GM12873 (cell line): ENCODE data around the gene TIPARP.

Source experiments
- TF ChIP-seq, protein P1 (sequence below): IDR thresholded peaks from 2 replicates; pipeline ENCODE4 v1.5.1; 2012; ENCODE audit warnings: low read depth, mild to moderate bottlenecking, moderate library complexity, low read length, control low read depth; ENCODE audit not compliant: insufficient read depth; ENCODE audit errors: missing control alignments

Gene TIPARP

DNA sequence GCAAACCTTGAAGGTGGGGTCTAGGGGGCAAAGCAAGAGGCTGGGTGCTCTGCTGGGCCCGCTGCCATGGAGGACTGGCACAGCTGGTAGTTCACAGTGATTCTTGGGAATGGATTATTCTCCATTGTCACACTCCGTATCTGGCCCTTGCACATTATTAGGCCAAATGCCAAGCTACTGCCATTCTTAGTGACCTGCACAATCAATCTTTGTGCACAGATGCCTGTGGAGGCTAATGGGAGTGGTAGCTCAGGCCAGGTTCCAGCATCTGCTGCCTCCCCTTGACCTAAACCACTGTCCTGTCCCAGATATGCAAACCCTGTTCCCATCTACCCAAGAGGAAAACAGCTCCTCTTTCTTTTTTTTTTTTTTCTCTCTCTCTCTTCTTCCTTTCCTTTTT is 67.5 kb downstream of the TIPARP start:
- TF ChIP-seq, protein P1, sequence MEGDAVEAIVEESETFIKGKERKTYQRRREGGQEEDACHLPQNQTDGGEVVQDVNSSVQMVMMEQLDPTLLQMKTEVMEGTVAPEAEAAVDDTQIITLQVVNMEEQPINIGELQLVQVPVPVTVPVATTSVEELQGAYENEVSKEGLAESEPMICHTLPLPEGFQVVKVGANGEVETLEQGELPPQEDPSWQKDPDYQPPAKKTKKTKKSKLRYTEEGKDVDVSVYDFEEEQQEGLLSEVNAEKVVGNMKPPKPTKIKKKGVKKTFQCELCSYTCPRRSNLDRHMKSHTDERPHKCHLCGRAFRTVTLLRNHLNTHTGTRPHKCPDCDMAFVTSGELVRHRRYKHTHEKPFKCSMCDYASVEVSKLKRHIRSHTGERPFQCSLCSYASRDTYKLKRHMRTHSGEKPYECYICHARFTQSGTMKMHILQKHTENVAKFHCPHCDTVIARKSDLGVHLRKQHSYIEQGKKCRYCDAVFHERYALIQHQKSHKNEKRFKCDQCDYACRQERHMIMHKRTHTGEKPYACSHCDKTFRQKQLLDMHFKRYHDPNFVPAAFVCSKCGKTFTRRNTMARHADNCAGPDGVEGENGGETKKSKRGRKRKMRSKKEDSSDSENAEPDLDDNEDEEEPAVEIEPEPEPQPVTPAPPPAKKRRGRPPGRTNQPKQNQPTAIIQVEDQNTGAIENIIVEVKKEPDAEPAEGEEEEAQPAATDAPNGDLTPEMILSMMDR: no peak

DNA sequence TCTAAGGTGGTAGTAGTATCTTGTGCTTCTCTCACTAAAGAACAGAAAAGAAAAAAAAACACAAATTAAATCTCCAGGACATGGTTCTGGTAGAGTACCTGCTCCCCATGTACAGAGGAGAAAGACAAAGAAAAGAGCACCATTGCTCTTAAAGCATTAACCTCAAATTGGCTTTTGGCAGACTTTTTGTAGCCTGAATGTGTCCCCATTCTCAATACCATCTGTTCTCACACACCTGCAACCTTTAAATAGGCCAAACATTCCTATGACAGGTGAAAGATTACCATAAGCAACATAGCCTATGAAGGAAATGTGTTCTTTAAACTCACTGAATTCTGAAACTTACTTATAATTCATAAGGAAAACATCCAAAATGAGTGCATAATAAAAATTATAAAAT is 68.0 kb downstream of the TIPARP start:
- TF ChIP-seq, protein P1: no peak

- TF ChIP-seq, protein P1: no peak
Measured at GRCh38 chr3:156743859-156744258, 69.5 kb downstream of the TIPARP start.

GRCh38 chr3:156744631-156745030 is 70.2 kb downstream of the TIPARP start:
- TF ChIP-seq, protein P1: no peak

- TF ChIP-seq, protein P1: no peak
Measured at GRCh38 chr3:156745766-156746165, 71.4 kb downstream of the TIPARP start.

GRCh38 chr3:156747046-156747445 is 72.7 kb downstream of the TIPARP start:
- TF ChIP-seq, protein P1: no peak

- TF ChIP-seq, protein P1: no peak
Measured at GRCh38 chr3:156749244-156749643, 74.9 kb downstream of the TIPARP start.
